ENCODE measurements around the gene SMIM44.

The SMIM44 gene

DNA sequence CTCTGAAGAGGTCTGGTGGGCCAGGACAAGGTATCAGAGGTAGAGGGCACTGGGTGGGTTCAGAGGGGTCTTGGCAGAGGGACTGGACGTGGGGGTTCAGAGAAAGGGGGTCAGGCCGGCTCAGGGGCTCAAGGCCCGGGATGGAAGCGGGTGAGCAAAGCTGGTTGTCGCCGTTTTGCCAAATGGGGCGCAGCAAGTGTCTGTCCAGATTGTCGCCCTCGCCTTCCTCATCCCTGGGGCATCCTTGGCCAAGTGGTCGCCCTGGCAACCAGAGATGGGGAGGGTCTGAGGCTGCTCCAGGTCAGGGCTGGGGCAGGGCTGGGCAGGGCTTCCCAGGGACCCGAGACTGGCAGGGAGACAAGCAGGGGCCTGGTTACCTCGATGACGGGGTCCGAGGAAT lies 10.4 kb upstream of the SMIM44 start:
- Mint-ChIP-seq H3K9me3 (no peaks in the 10 kb centered on the region), H3K4me1 (no peaks in the 10 kb centered on the region)
- TF ChIP-seq, protein P1, sequence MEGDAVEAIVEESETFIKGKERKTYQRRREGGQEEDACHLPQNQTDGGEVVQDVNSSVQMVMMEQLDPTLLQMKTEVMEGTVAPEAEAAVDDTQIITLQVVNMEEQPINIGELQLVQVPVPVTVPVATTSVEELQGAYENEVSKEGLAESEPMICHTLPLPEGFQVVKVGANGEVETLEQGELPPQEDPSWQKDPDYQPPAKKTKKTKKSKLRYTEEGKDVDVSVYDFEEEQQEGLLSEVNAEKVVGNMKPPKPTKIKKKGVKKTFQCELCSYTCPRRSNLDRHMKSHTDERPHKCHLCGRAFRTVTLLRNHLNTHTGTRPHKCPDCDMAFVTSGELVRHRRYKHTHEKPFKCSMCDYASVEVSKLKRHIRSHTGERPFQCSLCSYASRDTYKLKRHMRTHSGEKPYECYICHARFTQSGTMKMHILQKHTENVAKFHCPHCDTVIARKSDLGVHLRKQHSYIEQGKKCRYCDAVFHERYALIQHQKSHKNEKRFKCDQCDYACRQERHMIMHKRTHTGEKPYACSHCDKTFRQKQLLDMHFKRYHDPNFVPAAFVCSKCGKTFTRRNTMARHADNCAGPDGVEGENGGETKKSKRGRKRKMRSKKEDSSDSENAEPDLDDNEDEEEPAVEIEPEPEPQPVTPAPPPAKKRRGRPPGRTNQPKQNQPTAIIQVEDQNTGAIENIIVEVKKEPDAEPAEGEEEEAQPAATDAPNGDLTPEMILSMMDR (IDR thresholded peaks at IDR 0.05): no peak

DNA sequence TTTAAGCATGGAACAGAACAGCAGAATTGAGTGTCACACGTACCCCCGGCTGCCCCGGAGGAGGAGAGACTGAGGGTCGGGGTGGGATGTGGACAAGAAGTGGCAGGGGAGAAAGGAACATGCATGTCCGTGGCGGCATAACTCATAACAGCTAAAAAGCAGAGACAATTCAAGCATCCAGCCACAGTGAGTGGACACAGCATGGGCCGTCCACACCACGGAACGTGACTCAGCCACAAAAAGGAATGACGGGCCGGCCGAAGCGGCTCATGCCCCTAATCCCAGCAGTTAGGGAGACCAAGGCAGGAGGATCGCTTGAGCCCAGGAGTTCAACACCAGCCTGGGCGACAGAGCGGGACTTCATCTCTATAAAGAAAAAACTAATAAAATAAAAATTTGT lies 9.7 kb upstream of the SMIM44 start:
- Mint-ChIP-seq H3K4me3 (no peak overlapping the region), H3K9me3 (no peaks in the 10 kb centered on the region), H3K27me3 (ENCODE audit: low read depth, poor library complexity) (peaks cover 11% of the 10 kb centered on the region), H3K36me3 (ENCODE audit: low read depth) (peaks cover 27% of the 10 kb centered on the region), H3K4me1 (no peaks in the 10 kb centered on the region), H3K27ac (no peak overlapping the region)
- TF ChIP-seq, protein P1 (IDR thresholded peaks at IDR 0.05): no peak
- no peak for DNase-seq

More for the DNA sequence above, 10.4 kb upstream of the SMIM44 start:
- H3K27ac Mint-ChIP-seq: no peak overlapping the region
- DNase-seq: no peak
- peaks cover 8% of the 10 kb centered on the region for H3K27me3 Mint-ChIP-seq (ENCODE audit: low read depth, poor library complexity)
- peaks cover 26% of the 10 kb centered on the region for H3K36me3 Mint-ChIP-seq (ENCODE audit: low read depth)
- no peak overlapping the region for H3K4me3 Mint-ChIP-seq

- Mint-ChIP-seq H3K4me3 (no peak overlapping the region), H3K27me3 (ENCODE audit: low read depth, poor library complexity) (peaks cover 10% of the 10 kb centered on the region)
These were observed 9.0 kb upstream of the SMIM44 start for GRCh38 chr19:3492131-3492839.

DNA sequence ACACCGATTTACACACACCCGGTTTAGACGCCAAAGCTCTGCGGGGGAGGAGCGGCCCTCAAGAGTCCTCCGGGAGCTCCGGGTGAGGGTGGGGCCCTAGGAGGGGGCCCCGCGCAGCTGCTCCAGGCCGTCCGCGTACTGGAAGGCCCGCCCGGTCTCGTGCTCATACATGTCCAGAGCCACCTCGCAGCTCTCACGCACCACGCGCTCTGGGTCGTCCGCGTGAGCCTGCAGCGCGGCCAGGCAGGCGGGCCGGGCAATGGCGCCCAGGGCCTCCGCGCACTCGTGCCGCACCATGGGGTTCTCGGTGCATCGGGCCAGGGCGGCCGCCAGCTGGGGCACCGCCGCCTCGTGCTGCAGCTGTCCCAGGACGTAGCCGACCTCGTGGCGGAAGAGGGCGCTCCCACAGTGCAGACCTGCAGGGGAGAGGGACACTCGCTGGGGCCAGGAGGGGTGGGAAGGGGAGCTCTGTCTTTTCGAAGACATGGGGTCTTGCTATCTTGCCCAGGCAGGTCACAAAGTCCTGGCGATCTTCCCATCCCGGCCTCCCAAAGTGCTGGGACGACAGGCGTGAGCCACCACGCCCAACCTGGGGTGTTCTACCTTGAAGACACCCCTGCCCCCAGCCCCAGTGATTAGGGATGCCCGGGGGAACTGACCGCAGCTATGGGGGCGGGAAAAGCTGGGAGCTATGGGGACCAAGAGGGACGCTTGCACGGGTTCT lies 8.3 kb upstream of the SMIM44 start:
- H3K36me3 Mint-ChIP-seq (ENCODE audit: low read depth): peaks cover 24% of the 10 kb centered on the region

More at GRCh38 chr19:3492131-3492839, 9.0 kb upstream of the SMIM44 start:
- Mint-ChIP-seq H3K27ac (no peak overlapping the region), H3K36me3 (ENCODE audit: low read depth) (peaks cover 26% of the 10 kb centered on the region), H3K9me3 (no peaks in the 10 kb centered on the region), H3K4me1 (no peaks in the 10 kb centered on the region)
- no peak for DNase-seq
- TF ChIP-seq, protein P1 (IDR thresholded peaks at IDR 0.05): no peak

DNA sequence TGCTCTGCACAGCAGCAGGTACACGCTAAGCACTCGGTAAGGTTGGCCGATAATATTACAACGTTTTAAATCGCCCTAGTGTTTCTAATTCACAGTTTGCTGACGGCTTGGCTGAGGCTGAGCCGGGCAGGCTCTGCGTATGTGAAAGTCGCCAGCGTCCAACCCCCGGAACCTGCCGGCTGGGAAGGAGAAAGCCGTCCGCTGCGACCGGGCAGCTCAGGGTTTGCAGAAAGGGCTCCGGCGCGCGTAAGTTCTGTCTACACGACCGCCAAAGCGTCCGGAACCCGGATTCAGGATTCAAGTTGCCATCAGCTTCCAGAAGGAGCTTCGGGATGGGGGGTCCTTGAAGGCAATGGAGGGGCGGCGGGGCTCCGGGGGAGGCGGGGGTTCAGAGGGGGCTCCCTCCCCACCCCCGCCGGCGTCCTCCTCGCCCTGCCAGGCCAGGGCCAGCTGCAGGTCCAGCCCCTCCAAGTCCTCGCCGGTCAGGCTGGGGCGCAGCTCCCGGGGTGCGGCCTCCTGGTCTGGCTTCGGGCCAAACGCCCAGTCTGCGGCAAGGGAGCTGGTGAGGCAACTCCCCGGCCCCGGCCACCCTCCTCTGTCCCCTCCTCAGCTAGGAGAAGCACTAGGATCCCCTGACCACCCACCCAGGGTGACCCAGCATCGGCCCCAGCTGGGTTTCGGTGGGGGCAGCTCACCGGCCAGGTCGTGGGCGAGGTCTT lies 575 bp downstream of the SMIM44 start:
- Mint-ChIP-seq H3K36me3 (ENCODE audit: low read depth) (peaks cover 5% of the 10 kb centered on the region), H3K4me3 (no peak overlapping the region), H3K4me1 (peaks cover 24% of the 10 kb centered on the region), H3K27me3 (ENCODE audit: low read depth, poor library complexity) (peaks cover 38% of the 10 kb centered on the region), H3K27ac (no peak overlapping the region), H3K9me3 (no peaks in the 10 kb centered on the region)
- TF ChIP-seq, protein P1 (IDR thresholded peaks at IDR 0.05): no peak
- DNase-seq: no peak

More for the DNA sequence above, 8.3 kb upstream of the SMIM44 start:
- Mint-ChIP-seq H3K9me3 (no peaks in the 10 kb centered on the region), H3K4me1 (no peaks in the 10 kb centered on the region), H3K27me3 (ENCODE audit: low read depth, poor library complexity) (peaks cover 6% of the 10 kb centered on the region), H3K4me3 (no peak overlapping the region), H3K27ac (no peak overlapping the region)
- TF ChIP-seq, protein P1 (IDR thresholded peaks at IDR 0.05): no peak
- no peak for DNase-seq
